AG04449 (cell line): ENCODE results near the gene FCER2.

Experiments
- CTCF ChIA-PET: fragments of 350-600 bp; formaldehyde crosslinking; extraction: SDS; loops from one replicate; lab custom pipeline; 2021; ENCODE audit warnings: antibody characterized with exemption; lab: Yijun Ruan, JAX
- POLR2A ChIA-PET: fragments of 400-600, 350-600 bp; formaldehyde crosslinking; extraction: SDS; loops from one replicate; lab custom pipeline; 2020; ENCODE audit warnings: antibody characterized with exemption, inconsistent platforms; lab: Yijun Ruan, JAX
- DNase-seq: peaks from one replicate; pipeline ENCODE4 v3.0.0-alpha.2; 2010; ENCODE audit warnings: low read depth, low spot score
- H3K4me3 ChIP-seq: 2 replicates; pipeline ENCODE4 v1.5.1; 2011; ENCODE audit warnings: low read depth, mild to moderate bottlenecking, control low read depth, low read length
- CTCF ChIP-seq: IDR thresholded peaks from one replicate; pipeline ENCODE4 v1.5.1; 2011; ENCODE audit warnings: mild to moderate bottlenecking, moderate library complexity, low read length, control low read depth, inconsistent platforms; ENCODE audit not compliant: insufficient read depth; ENCODE audit errors: missing control alignments

FCER2 gene

GRCh38 chr19:7650148-7650547, 51.8 kb downstream of the FCER2 start:
- POLR2A ChIA-PET: no interaction called here
- CTCF ChIA-PET: interaction anchor here (2.1 to 7.3 kb wide), 5 partner anchors 8 to 150 kb away, joined by 12 to 65 read pairs (median 22); partner anchors contain the start of gene TRAPPC5
- no peak for DNase-seq
- no peak for TF ChIP-seq CTCF
- H3K4me3 ChIP-seq: no peak overlapping the region

- TF ChIP-seq CTCF: no peak
- POLR2A ChIA-PET: no interaction called here
- no peak for DNase-seq
- CTCF ChIA-PET: interaction anchor here (0.8 to 7.3 kb wide), 3 partner anchors 6 to 152 kb away, joined by 5 to 65 read pairs (median 18); partner anchors contain the start of gene TRAPPC5
- H3K4me3 ChIP-seq: no peak overlapping the region
These were observed 53.5 kb downstream of the FCER2 start for GRCh38 chr19:7648265-7649014.

DNA sequence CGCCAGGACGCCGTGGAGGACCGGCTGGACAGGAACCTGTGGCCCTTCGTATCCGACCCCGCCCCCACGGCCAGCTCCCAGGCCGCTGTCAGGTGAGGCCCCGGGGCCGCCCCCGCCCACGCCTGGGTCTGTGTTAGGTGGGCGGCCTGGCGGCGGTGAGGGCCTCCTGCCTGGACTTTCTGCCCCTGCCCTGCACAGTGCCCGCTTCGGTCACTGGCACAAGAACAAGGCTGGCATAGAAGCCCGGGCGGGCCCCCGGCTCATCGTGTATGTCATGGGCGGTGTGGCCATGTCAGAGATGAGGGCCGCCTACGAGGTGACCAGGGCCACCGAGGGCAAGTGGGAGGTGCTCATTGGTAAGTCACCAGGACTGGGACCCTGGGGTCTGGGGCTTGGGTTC, 54.8 kb downstream of the FCER2 start:
- no peak for DNase-seq
- no peak for TF ChIP-seq CTCF
- ChIA-PET CTCF (no interaction called here), POLR2A (no interaction called here)
- no peak overlapping the region for H3K4me3 ChIP-seq

- TF ChIP-seq CTCF: no peak
- H3K4me3 ChIP-seq: no peak overlapping the region
- ChIA-PET POLR2A (no interaction called here), CTCF (no interaction called here)
- DNase-seq: no peak
These were observed 55.6 kb downstream of the FCER2 start for GRCh38 chr19:7646426-7646700.

GRCh38 chr19:7645656-7646425, 56.1 kb downstream of the FCER2 start:
- no peak overlapping the region for H3K4me3 ChIP-seq
- no peak for DNase-seq
- TF ChIP-seq CTCF: no peak
- ChIA-PET POLR2A (no interaction called here), CTCF (no interaction called here)

GRCh38 chr19:7645163-7645562, 56.8 kb downstream of the FCER2 start:
- ChIA-PET POLR2A (no interaction called here), CTCF (no interaction called here)
- H3K4me3 ChIP-seq: no peak overlapping the region
- DNase-seq: no peak
- no peak for TF ChIP-seq CTCF
